Panc1 (cell line): Measurements from ENCODE around the gene ABCB8. TPM values are rescaled to one million over a fixed set of nuclear protein-coding genes. Genes with fewer than 3 reads are reported as not detected.

Experiments
- ATAC-seq: fragments of 200-7000 bp; cut with Tn5 transposase; 2 replicates; pipeline ENCODE4 v1.9.1; 2020; ENCODE audit warnings: mild to moderate bottlenecking, moderate library complexity
- BruUV-seq: library from RNA; stranded (reverse); fragments of 400-500 nt; replicated peaks from 2 replicates; lab custom pipeline; 2021; lab: Mats Ljungman, UMichigan
- CTCF ChIA-PET: fragments of 300-600 bp; sonication (Branson Sonifier 250); formaldehyde crosslinking; loops from one replicate; lab custom pipeline; 2022; ENCODE audit warnings: antibody characterized with exemption; lab: Charles Lee
- POLR2A ChIA-PET: fragments of 300-600 bp; sonication (Branson Sonifier 250); formaldehyde crosslinking; loops from one replicate; lab custom pipeline; 2022; ENCODE audit warnings: antibody characterized with exemption; lab: Charles Lee
- DNase-seq: peaks from one replicate; pipeline ENCODE4 v3.0.0-alpha.2; 2010; ENCODE audit warnings: low read depth, low spot score
- H3K27ac ChIP-seq: 2 replicates; pipeline ENCODE4 v1.5.1; 2011; ENCODE audit warnings: mild to moderate bottlenecking, low read length, inconsistent platforms
- H3K27me3 ChIP-seq: fragments of 200-500 bp; sonication (Bioruptor generic); 2 replicates; pipeline ENCODE4 v1.6.0; 2014; ENCODE audit warnings: low read length, inconsistent platforms; ENCODE audit not compliant: control insufficient read depth, insufficient read depth
- H3K36me3 ChIP-seq: fragments of 200-500 bp; sonication (Bioruptor generic); 2 replicates; pipeline ENCODE4 v1.5.1; 2014; ENCODE audit warnings: inconsistent platforms, mild to moderate bottlenecking, low read length, moderate library complexity; ENCODE audit not compliant: control insufficient read depth, insufficient read depth
- H3K4me1 ChIP-seq: 2 replicates; pipeline ENCODE4 v1.5.1; 2011; ENCODE audit warnings: inconsistent platforms, mild to moderate bottlenecking, low read length, moderate library complexity; ENCODE audit not compliant: control insufficient read depth, insufficient read depth
- H3K4me3 ChIP-seq, 2 experiments: 2 replicates each; pipeline ENCODE4 v1.5.1; 2011 to 2012; ENCODE audit warnings: low read depth in 2 of 2, low read length in 2 of 2, mild to moderate bottlenecking in 2 of 2, inconsistent platforms in 1 of 2, moderate library complexity in 1 of 2
- H3K9me3 ChIP-seq: fragments of 200-500 bp; sonication (Bioruptor generic); 2 replicates; pipeline ENCODE4 v1.5.1; 2014; ENCODE audit warnings: low read depth, mild to moderate bottlenecking, inconsistent platforms, low read length, moderate library complexity; ENCODE audit not compliant: control insufficient read depth, insufficient read depth
- CTCF ChIP-seq: fragments of 450-650 bp; IDR thresholded peaks from 2 replicates; pipeline ENCODE4 v1.5.1; 2017; ENCODE audit warnings: mild to moderate bottlenecking
- POLR2AphosphoS5 ChIP-seq: IDR thresholded peaks from 2 replicates; pipeline ENCODE4 v1.6.1; 2012; ENCODE audit warnings: mild to moderate bottlenecking, low read depth, low read length, moderate library complexity
- SIN3A ChIP-seq: IDR thresholded peaks from 2 replicates; pipeline ENCODE4 v1.6.1; 2012; ENCODE audit warnings: low read depth, mild to moderate bottlenecking, low read length, moderate library complexity, borderline replicate concordance; ENCODE audit not compliant: insufficient read depth
- TCF7L2 ChIP-seq: IDR thresholded peaks from 2 replicates; pipeline ENCODE4 v1.6.1; 2011; ENCODE audit warnings: mild to moderate bottlenecking, low read depth, low read length, inconsistent platforms
- in situ Hi-C: cut with HindIII; loops from 2 replicates; pipeline ENCODE4 v1.10.0; 2016; ENCODE audit warnings: low sequenced_read_pairs, low pct_unique_long_range_greater_than_20kb
- intact Hi-C: fragments of 100-400 bp; cut with micrococcal nuclease; formaldehyde crosslinking; loops from one replicate; pipeline ENCODE4 v1.10.0; 2022; ENCODE audit not compliant: unreplicated experiment
- total RNA-seq: library from RNA; stranded (reverse); gene quantifications from one replicate; pipeline ENCODE4 v1.2.1, GENCODE V29; 2021; ENCODE audit not compliant: unreplicated experiment
- TF ChIP-seq, protein P1 (sequence below), 2 experiments: IDR thresholded peaks; 2 replicates each; pipeline ENCODE4 v1.6.1; 2011 to 2012; ENCODE audit warnings: low read depth in 2 of 2, control low read depth in 1 of 2, low read length in 1 of 2, mild to moderate bottlenecking in 1 of 2, moderate library complexity in 1 of 2; ENCODE audit not compliant: insufficient read depth in 1 of 2

The ABCB8 gene
- total RNA-seq, 1 experiment from 2014 or later, result 49.8 TPM

DNA sequence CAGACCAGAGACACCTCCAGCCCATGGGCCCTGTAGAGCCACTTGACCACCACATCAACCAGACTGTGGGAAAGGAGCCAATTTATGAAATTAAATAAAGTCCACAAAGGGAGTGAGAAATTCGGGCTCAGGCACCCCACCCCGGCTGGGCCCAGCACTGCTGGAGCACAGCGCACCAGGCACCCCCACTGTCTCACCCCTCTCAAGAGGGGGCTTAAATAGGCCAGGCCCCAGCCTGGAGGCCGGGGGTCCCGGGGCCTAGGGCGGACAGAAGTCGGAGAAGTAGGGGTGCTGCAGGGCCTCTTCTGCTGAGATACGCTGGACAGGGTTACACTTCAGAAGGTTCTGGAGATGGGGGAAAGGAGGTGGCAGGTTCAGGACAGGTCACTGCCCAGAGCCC lies 25.5 kb downstream of the ABCB8 start:
- TF ChIP-seq SIN3A (no peak), POLR2AphosphoS5 (no peak), CTCF (no peak), TCF7L2 (no peak)
- TF ChIP-seq, protein P1, sequence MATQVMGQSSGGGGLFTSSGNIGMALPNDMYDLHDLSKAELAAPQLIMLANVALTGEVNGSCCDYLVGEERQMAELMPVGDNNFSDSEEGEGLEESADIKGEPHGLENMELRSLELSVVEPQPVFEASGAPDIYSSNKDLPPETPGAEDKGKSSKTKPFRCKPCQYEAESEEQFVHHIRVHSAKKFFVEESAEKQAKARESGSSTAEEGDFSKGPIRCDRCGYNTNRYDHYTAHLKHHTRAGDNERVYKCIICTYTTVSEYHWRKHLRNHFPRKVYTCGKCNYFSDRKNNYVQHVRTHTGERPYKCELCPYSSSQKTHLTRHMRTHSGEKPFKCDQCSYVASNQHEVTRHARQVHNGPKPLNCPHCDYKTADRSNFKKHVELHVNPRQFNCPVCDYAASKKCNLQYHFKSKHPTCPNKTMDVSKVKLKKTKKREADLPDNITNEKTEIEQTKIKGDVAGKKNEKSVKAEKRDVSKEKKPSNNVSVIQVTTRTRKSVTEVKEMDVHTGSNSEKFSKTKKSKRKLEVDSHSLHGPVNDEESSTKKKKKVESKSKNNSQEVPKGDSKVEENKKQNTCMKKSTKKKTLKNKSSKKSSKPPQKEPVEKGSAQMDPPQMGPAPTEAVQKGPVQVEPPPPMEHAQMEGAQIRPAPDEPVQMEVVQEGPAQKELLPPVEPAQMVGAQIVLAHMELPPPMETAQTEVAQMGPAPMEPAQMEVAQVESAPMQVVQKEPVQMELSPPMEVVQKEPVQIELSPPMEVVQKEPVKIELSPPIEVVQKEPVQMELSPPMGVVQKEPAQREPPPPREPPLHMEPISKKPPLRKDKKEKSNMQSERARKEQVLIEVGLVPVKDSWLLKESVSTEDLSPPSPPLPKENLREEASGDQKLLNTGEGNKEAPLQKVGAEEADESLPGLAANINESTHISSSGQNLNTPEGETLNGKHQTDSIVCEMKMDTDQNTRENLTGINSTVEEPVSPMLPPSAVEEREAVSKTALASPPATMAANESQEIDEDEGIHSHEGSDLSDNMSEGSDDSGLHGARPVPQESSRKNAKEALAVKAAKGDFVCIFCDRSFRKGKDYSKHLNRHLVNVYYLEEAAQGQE (IDR thresholded peaks at IDR 0.05; ENCODE audit: insufficient read depth in 1 of 2, low read depth in 2 of 2, low read length in 1 of 2), result no peak
- ATAC-seq, result no peak
- DNase-seq, result no peak
- BruUV-seq, result no TSS peak
- Histone ChIP-seq H3K9me3 (no peaks in the 10 kb centered on the region), H3K36me3 (no peaks in the 10 kb centered on the region; the same call in 1 of the 2 replicates), H3K27ac (no peak overlapping the region), H3K4me1 (peaks cover 14% of the 10 kb centered on the region), H3K4me3 (no peak overlapping the region), H3K27me3 (no peaks in the 10 kb centered on the region)
- POLR2A ChIA-PET, result no interaction called here
- CTCF ChIA-PET, result no interaction called here
- intact Hi-C loops, result no loop called here
- in situ Hi-C loops, result no loop called here

GRCh38 chr7:151056283-151056665 lies 28.0 kb downstream of the ABCB8 start:
- Histone ChIP-seq H3K27ac (no peak overlapping the region), H3K4me3 (no peak overlapping the region), H3K36me3 (no peaks in the 10 kb centered on the region; the same call in 1 of the 2 replicates), H3K9me3 (no peaks in the 10 kb centered on the region), H3K27me3 (no peaks in the 10 kb centered on the region), H3K4me1 (peaks cover 24% of the 10 kb centered on the region)
- no peak for DNase-seq
- no TSS peak for BruUV-seq
- ChIA-PET CTCF (no interaction called here), POLR2A (no interaction called here)
- in situ Hi-C loops (no loop called here), intact Hi-C loops (no loop called here)
- ATAC-seq, result no peak
- TF ChIP-seq SIN3A (no peak), CTCF (no peak), TCF7L2 (no peak), POLR2AphosphoS5 (no peak)
- TF ChIP-seq, protein P1 (IDR thresholded peaks at IDR 0.05; ENCODE audit: insufficient read depth in 1 of 2, low read depth in 2 of 2, low read length in 1 of 2), result no peak
